Measurements from ENCODE around the gene DIAPH3.

- TF ChIP-seq CTCF (IDR thresholded peaks at IDR 0.05; ENCODE audit: poor library complexity, severe bottlenecking) (no peak), EP300 (conservative IDR thresholded peaks at IDR 0.05; ENCODE audit: poor library complexity, severe bottlenecking) (no peak)
Observed at GRCh38 chr13:60032851-60033250, 130.9 kb downstream of the DIAPH3 start.
